HepG2 (cell line): ENCODE measurements around the gene MYL3. TPM values are rescaled to one million over a fixed set of nuclear protein-coding genes. Genes with fewer than 3 reads are reported as not detected.

Experiments used
- GFI1 ChIP-seq: sonication (generic); formaldehyde crosslinking; IDR thresholded peaks from 2 replicates; pipeline ENCODE4 v1.5.0; 2020; ENCODE audit warnings: missing genetic modification reagents, mild to moderate bottlenecking, borderline replicate concordance
- GMEB1 ChIP-seq: sonication (generic); formaldehyde crosslinking; IDR thresholded peaks from 2 replicates; pipeline ENCODE4 v1.5.1; 2020; ENCODE audit warnings: missing genetic modification reagents, mild to moderate bottlenecking, borderline replicate concordance
- GMEB2 ChIP-seq: IDR thresholded peaks from 2 replicates; pipeline ENCODE4 v1.6.1; 2016; ENCODE audit warnings: missing biosample characterization, missing genetic modification reagents, low read depth
- HOXA9 ChIP-seq: sonication (generic); formaldehyde crosslinking; IDR thresholded peaks from 2 replicates; pipeline ENCODE4 v1.8.1; 2022; ENCODE audit warnings: missing genetic modification reagents, mild to moderate bottlenecking, moderate library complexity, borderline replicate concordance
- KDM3A ChIP-seq: IDR thresholded peaks from 2 replicates; pipeline ENCODE4 v1.6.1; 2018; ENCODE audit warnings: low read depth, missing compliant biosample characterization
- KLF6 ChIP-seq: IDR thresholded peaks from 2 replicates; pipeline ENCODE4 v1.8.0; 2016; ENCODE audit warnings: missing biosample characterization, missing genetic modification reagents
- MEIS2 ChIP-seq: sonication (generic); formaldehyde crosslinking; IDR thresholded peaks from 2 replicates; pipeline ENCODE4 v1.9.0; 2021; ENCODE audit warnings: mild to moderate bottlenecking, missing genetic modification reagents
- PATZ1 ChIP-seq: sonication (generic); formaldehyde crosslinking; IDR thresholded peaks from 2 replicates; pipeline ENCODE4 v1.4.0; 2020; ENCODE audit warnings: missing genetic modification reagents
- PHF5A ChIP-seq: IDR thresholded peaks from one replicate; pipeline ENCODE4 v1.6.1; 2018; ENCODE audit warnings: low read depth, missing genetic modification reagents; ENCODE audit not compliant: unreplicated experiment
- RNF2 ChIP-seq: fragments of 450-650 bp; conservative IDR thresholded peaks from 2 replicates; pipeline ENCODE4 v1.6.1; 2016; ENCODE audit warnings: low read depth
- SRF ChIP-seq: IDR thresholded peaks from 2 replicates; pipeline ENCODE4 v1.6.1; 2011; ENCODE audit warnings: mild to moderate bottlenecking, low read depth, low read length, moderate library complexity
- TCF7 ChIP-seq: sonication (generic); IDR thresholded peaks from 2 replicates; pipeline ENCODE4 v1.6.1; 2016; ENCODE audit warnings: antibody characterized with exemption, low read depth
- TCF7L2 ChIP-seq: IDR thresholded peaks from 2 replicates; pipeline ENCODE4 v1.6.1; 2011; ENCODE audit warnings: mild to moderate bottlenecking, low read depth, low read length, moderate library complexity
- U2AF2 ChIP-seq: fragments of 200-400 bp; formaldehyde crosslinking; IDR thresholded peaks from 2 replicates; pipeline ENCODE4 v1.6.1; 2017; ENCODE audit warnings: low read depth, mild to moderate bottlenecking, low read length
- ZBTB37 ChIP-seq: sonication (generic); formaldehyde crosslinking; IDR thresholded peaks from 2 replicates; pipeline ENCODE4 v1.4.0; 2020; ENCODE audit warnings: mild to moderate bottlenecking, missing genetic modification reagents
- ZFAT ChIP-seq: sonication (generic); formaldehyde crosslinking; conservative IDR thresholded peaks from 2 replicates; pipeline ENCODE4 v1.8.1; 2023; ENCODE audit warnings: missing genetic modification reagents, inconsistent platforms
- ZMAT5 ChIP-seq: sonication (generic); formaldehyde crosslinking; IDR thresholded peaks from 2 replicates; pipeline ENCODE4 v1.5.0; 2020; ENCODE audit warnings: mild to moderate bottlenecking, low read depth, missing genetic modification reagents, borderline replicate concordance
- ZNF124 ChIP-seq: sonication (generic); formaldehyde crosslinking; IDR thresholded peaks from 2 replicates; pipeline ENCODE4 v1.4.0; 2020; ENCODE audit warnings: missing genetic modification reagents
- ZNF329 ChIP-seq: sonication (generic); formaldehyde crosslinking; IDR thresholded peaks from 2 replicates; pipeline ENCODE4 v1.9.0; 2021; ENCODE audit warnings: low read depth, mild to moderate bottlenecking, missing genetic modification reagents
- ZNF710 ChIP-seq: sonication (generic); formaldehyde crosslinking; IDR thresholded peaks from 2 replicates; pipeline ENCODE4 v1.5.0; 2020; ENCODE audit warnings: mild to moderate bottlenecking, missing genetic modification reagents, borderline replicate concordance
- ZNF772 ChIP-seq: sonication (generic); formaldehyde crosslinking; IDR thresholded peaks from 2 replicates; pipeline ENCODE4 v1.5.0; 2020; ENCODE audit warnings: mild to moderate bottlenecking, missing genetic modification reagents
- polyA plus RNA-seq, 8 experiments: library from polyadenylated mRNA; depleted of rRNA in 3 of 8; stranded (reverse) in 7 of 8; unstranded in 1 of 8; fragments of >200 nt; fragmentation: Illumina TruSeq in 4 of 8; extraction: Trizol in 4 of 8; gene quantifications; 2 replicates each; pipeline versions ENCODE4 v1.2.1 to v1.2.3, GENCODE V29; 2011 to 2016; ENCODE audit warnings: low read depth in 4 of 8, missing spikeins in 1 of 8, mixed read lengths in 1 of 8; ENCODE audit not compliant: insufficient read depth in 1 of 8
- total RNA-seq, 5 experiments: library from RNA; depleted of rRNA; stranded (reverse); fragments of >200 nt; fragmentation: Illumina TruSeq; extraction: Trizol; gene quantifications; 2 replicates each; pipeline ENCODE4 v1.2.3, GENCODE V29; 2016; ENCODE audit warnings: low read depth in 1 of 5

MYL3 gene
- total and polyA plus RNA-seq, 2 of the 13 experiments (the other 11 are each of a cell fraction or from before 2014, with no cell fraction given): not detected

- TF ChIP-seq RNF2 (no peak), TCF7 (no peak), GMEB2 (no peak), ZNF329 (no peak), KLF6 (CRISPR knock-in tag) (0 out of 2 replicates have a peak, but pooled peaks have one; percentile 21), PHF5A (CRISPR knock-in tag) (no peak), ZMAT5 (no peak), GMEB1 (CRISPR knock-in tag) (no peak), U2AF2 (no peak), KDM3A (0 out of 2 replicates have a peak, but pooled peaks have one; percentile 68), GFI1 (no peak), ZBTB37 (CRISPR knock-in tag) (no peak), TCF7L2 (no peak), HOXA9 (CRISPR knock-in tag) (no peak), ZNF710 (CRISPR knock-in tag) (no peak), MEIS2 (no peak), ZNF124 (CRISPR knock-in tag) (no peak), PATZ1 (0 out of 2 replicates have a peak, but pooled peaks have one; percentile 13), ZNF772 (CRISPR knock-in tag) (0 out of 2 replicates have a peak, but pooled peaks have one; percentile 27), ZFAT (no peak), SRF (no peak)
These were observed 46.4 kb upstream of the MYL3 start (continued) for GRCh38 chr3:46909535-46910161.
